Transverse colon (tissue), 4 donors: ENCODE results near the gene SYDE1.

Experiments
- EP300 ChIP-seq: sonication (generic); formaldehyde crosslinking; IDR thresholded peaks from one replicate; pipeline ENCODE4 v1.6.1; 2017; ENCODE audit warnings: antibody characterized with exemption, low read depth
- POLR2A ChIP-seq: fragments of 450-650 bp; IDR thresholded peaks from one replicate; pipeline ENCODE4 v1.6.1; 2016; ENCODE audit warnings: antibody characterized with exemption, mild to moderate bottlenecking, moderate library complexity
- POLR2AphosphoS5 ChIP-seq, 3 donors: sonication (generic); formaldehyde crosslinking; IDR thresholded peaks; one replicate each; pipeline ENCODE4 v1.6.1; 2016; ENCODE audit warnings: antibody characterized with exemption in 3 of 3
- TF ChIP-seq, protein P1 (sequence below), 5 experiments: fragments of 200-600 bp in 3 of 5; fragments of 450-650 bp in 2 of 5; sonication (generic) in 3 of 5; IDR thresholded peaks; 1 replicate in 2 of 5; 2 replicates in 3 of 5; pipeline ENCODE4 v1.5.1; 2016 to 2017; ENCODE audit warnings: antibody characterized with exemption in 5 of 5, inconsistent platforms in 3 of 5, mild to moderate bottlenecking in 2 of 5, moderate library complexity in 1 of 5

DNA sequence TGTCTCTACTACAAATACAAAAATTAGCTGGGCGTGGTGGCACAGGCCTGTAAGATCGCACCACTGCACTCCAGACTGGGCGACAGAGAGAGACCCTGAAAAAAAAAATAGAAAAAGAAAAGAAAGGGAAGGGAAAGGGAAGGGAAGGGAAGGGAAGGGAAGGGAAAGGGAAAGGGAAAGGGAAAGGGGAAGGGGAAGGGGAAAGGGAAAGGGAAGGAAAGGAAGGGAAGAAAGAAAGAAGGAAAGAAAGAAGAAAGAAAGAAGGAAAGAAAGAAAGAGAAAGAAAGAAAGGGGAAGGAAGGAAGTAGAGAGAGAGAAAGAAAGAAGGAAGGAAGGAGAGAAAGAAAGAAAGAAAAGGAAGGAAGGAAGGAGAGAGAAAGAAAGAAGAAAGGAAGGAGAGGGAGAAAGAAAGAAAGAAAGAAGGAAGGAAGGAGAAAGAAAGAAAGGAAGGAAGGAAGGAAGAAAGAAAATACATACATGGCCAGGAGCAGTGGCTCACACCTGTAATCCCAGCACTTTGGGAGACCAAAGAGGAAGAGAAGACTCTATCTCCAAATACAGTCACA is 8.1 kb upstream of the SYDE1 start:
- TF ChIP-seq, protein P1, sequence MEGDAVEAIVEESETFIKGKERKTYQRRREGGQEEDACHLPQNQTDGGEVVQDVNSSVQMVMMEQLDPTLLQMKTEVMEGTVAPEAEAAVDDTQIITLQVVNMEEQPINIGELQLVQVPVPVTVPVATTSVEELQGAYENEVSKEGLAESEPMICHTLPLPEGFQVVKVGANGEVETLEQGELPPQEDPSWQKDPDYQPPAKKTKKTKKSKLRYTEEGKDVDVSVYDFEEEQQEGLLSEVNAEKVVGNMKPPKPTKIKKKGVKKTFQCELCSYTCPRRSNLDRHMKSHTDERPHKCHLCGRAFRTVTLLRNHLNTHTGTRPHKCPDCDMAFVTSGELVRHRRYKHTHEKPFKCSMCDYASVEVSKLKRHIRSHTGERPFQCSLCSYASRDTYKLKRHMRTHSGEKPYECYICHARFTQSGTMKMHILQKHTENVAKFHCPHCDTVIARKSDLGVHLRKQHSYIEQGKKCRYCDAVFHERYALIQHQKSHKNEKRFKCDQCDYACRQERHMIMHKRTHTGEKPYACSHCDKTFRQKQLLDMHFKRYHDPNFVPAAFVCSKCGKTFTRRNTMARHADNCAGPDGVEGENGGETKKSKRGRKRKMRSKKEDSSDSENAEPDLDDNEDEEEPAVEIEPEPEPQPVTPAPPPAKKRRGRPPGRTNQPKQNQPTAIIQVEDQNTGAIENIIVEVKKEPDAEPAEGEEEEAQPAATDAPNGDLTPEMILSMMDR (IDR thresholded peaks at IDR 0.05), result no peak
- TF ChIP-seq POLR2AphosphoS5 (IDR thresholded peaks at IDR 0.05) (no peak), POLR2A (no peak), EP300 (no peak)
